SH-SY5Y (cell line): ENCODE data around the gene MRPS18B.

Experiments
- GATA2 ChIP-seq: IDR thresholded peaks from 2 replicates; pipeline ENCODE4 v1.6.1; 2011; ENCODE audit warnings: mild to moderate bottlenecking, low read depth, low read length
- GATA3 ChIP-seq: IDR thresholded peaks from 2 replicates; pipeline ENCODE4 v1.6.1; 2011; ENCODE audit warnings: low read depth, mild to moderate bottlenecking, low read length, moderate library complexity

DNA sequence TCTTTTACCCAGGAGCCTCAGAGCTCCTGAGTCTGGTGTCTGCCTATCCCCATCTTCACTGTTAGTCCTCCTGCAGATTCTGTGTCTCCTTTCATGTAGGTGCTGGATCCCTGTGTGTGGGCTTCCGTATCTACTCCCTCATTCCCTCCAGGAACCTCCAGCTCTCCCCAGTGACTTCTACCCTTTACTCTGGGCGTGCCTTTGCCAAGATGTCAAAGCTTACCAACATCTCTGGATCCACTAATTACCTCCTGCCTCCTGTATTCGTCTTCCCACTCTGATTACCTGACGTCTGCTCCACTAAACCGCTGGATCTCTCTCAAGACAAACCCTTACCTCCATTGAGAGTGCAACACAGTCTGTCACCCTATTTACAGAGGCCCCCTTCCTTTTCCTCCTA is 27.1 kb downstream of the MRPS18B start:
- no peak for TF ChIP-seq GATA3
- TF ChIP-seq GATA2 = no peak
